B cell (primary cell): ENCODE data around the gene C5. TPM values are rescaled to one million over a fixed set of nuclear protein-coding genes. Genes with fewer than 3 reads are reported as not detected.

Experiments used
- ATAC-seq: fragments of 200-7000 bp; cut with Tn5 transposase; one replicate; pipeline ENCODE4 v1.10.0; 2021; ENCODE audit warnings: low read depth, mild to moderate bottlenecking, moderate number of reproducible peaks, moderate library complexity
- CTCF ChIA-PET: fragments of 350-600 bp; sonication (Branson Sonifier 250); formaldehyde crosslinking; loops from one replicate; lab custom pipeline; 2021; ENCODE audit warnings: antibody characterized with exemption, inconsistent platforms; lab: Charles Lee
- POLR2A ChIA-PET: fragments of 350-600 bp; sonication (Branson Sonifier 250); formaldehyde crosslinking; loops from one replicate; lab custom pipeline; 2021; ENCODE audit warnings: antibody characterized with exemption; lab: Charles Lee
- DNase-seq: peaks from one replicate; pipeline ENCODE4 v3.0.0; 2013
- H2AFZ ChIP-seq: 2 replicates; pipeline ENCODE4 v1.6.1; 2012; ENCODE audit warnings: mild to moderate bottlenecking, low read depth, low read length; ENCODE audit not compliant: insufficient read depth, poor library complexity, severe bottlenecking
- H3K27ac ChIP-seq, 2 donors: 1 replicate in 1 of 2; 2 replicates in 1 of 2; pipeline ENCODE4 v1.5.1; 2012 to 2013; ENCODE audit warnings: low read length in 2 of 2, mild to moderate bottlenecking in 2 of 2, moderate library complexity in 1 of 2
- H3K27me3 ChIP-seq, 4 experiments: fragments of 200-600 bp in 1 of 4; sonication (generic) in 1 of 4; replicated peaks in 1 of 4; 1 replicate in 2 of 4; 2 replicates in 2 of 4; pipeline versions ENCODE4 v1.6.1 to v1.7.0; 2013 to 2016; ENCODE audit warnings: low read length in 3 of 4, mild to moderate bottlenecking in 2 of 4, mixed read lengths in 1 of 4, moderate library complexity in 1 of 4; ENCODE audit not compliant: insufficient read depth in 4 of 4, control insufficient read depth in 3 of 4; ENCODE audit errors: control extremely low read depth in 1 of 4
- H3K36me3 ChIP-seq, 2 experiments: replicated peaks in 1 of 2; 1 replicate in 1 of 2; 2 replicates in 1 of 2; pipeline versions ENCODE4 v1.6.1 to v1.7.1; 2013; ENCODE audit warnings: low read length in 1 of 2; ENCODE audit not compliant: insufficient read depth in 2 of 2, control insufficient read depth in 1 of 2; ENCODE audit errors: control extremely low read depth in 1 of 2, extremely low read depth in 1 of 2
- H3K4me1 ChIP-seq, 2 donors: fragments of 200-600 bp in 1 of 2; sonication (generic) in 1 of 2; 1 replicate in 1 of 2; 2 replicates in 1 of 2; pipeline versions ENCODE4 v1.5.1 to v1.6.1; 2013 to 2017; ENCODE audit warnings: low read length in 2 of 2; ENCODE audit not compliant: control insufficient read depth in 2 of 2, insufficient read depth in 2 of 2
- H3K4me2 ChIP-seq: replicated peaks from 2 replicates; pipeline ENCODE3; 2012; ENCODE audit warnings: mild to moderate bottlenecking, low read depth, low read length; ENCODE audit not compliant: poor library complexity, severe bottlenecking
- H3K4me3 ChIP-seq, 5 experiments: fragments of 200-600 bp in 1 of 5; sonication (generic) in 1 of 5; 1 replicate in 3 of 5; 2 replicates in 2 of 5; pipeline versions ENCODE4 v1.5.1 to v1.7.0; 2011 to 2016; ENCODE audit warnings: low read length in 4 of 5, mild to moderate bottlenecking in 4 of 5, low read depth in 2 of 5, control low read depth in 1 of 5, moderate library complexity in 1 of 5; ENCODE audit not compliant: insufficient read depth in 1 of 5; ENCODE audit errors: control extremely low read depth in 1 of 5, extremely low read depth in 1 of 5
- H3K79me2 ChIP-seq: fragments of 200-600 bp; sonication (generic); one replicate; pipeline ENCODE4 v1.6.0; 2016; ENCODE audit warnings: low read length; ENCODE audit not compliant: control insufficient read depth, insufficient read depth
- H3K9ac ChIP-seq: fragments of 200-600 bp; sonication (generic); 2 replicates; pipeline ENCODE4 v1.6.1; 2017; ENCODE audit warnings: mild to moderate bottlenecking, low read length, moderate library complexity
- H3K9me3 ChIP-seq, 3 donors: one replicate each; pipeline versions ENCODE4 v1.6.1 to v1.7.1; 2013; ENCODE audit warnings: low read length in 2 of 3; ENCODE audit not compliant: control insufficient read depth in 2 of 3, insufficient read depth in 1 of 3; ENCODE audit errors: control extremely low read depth in 1 of 3
- H4K20me1 ChIP-seq: 2 replicates; pipeline ENCODE4 v1.6.0; 2012; ENCODE audit warnings: mild to moderate bottlenecking, low read length; ENCODE audit not compliant: insufficient read depth, control insufficient read depth, poor library complexity, severe bottlenecking
- H3K27ac Mint-ChIP-seq: one replicate; pipeline ENCODE4 v1.8.0; 2021; ENCODE audit warnings: mixed read lengths
- H3K27me3 Mint-ChIP-seq: one replicate; pipeline ENCODE4 v1.8.0; 2021; ENCODE audit warnings: mixed read lengths
- H3K4me1 Mint-ChIP-seq: one replicate; pipeline ENCODE4 v1.8.0; 2021; ENCODE audit warnings: mixed read lengths
- H3K4me3 Mint-ChIP-seq: one replicate; pipeline ENCODE4 v1.8.0; 2021; ENCODE audit warnings: mixed read lengths
- H3K9me3 Mint-ChIP-seq: one replicate; pipeline ENCODE4 v1.8.0; 2022; ENCODE audit warnings: mixed read lengths; ENCODE audit not compliant: insufficient read depth
- CTCF ChIP-seq: fragments of 200-600 bp; IDR thresholded peaks from one replicate; pipeline ENCODE4 v1.8.0; 2022; ENCODE audit warnings: antibody characterized with exemption, mild to moderate bottlenecking
- EZH2 ChIP-seq: IDR thresholded peaks from 2 replicates; pipeline ENCODE4 v1.6.1; 2012; ENCODE audit warnings: borderline replicate concordance, low read depth, mild to moderate bottlenecking, moderate library complexity, low read length; ENCODE audit not compliant: insufficient read depth, poor library complexity, severe bottlenecking
- WGBS: methylation state at CpG from one replicate; pipeline ENCODE4 v1.1.5; 2013; ENCODE audit warnings: missing lambda C conversion rate; ENCODE audit not compliant: insufficient coverage; 5-methylcytosine and 5-hydroxymethylcytosine counted together
- intact Hi-C: fragments of 100-400 bp; cut with micrococcal nuclease; formaldehyde crosslinking; loops from one replicate; pipeline ENCODE4 v1.10.0; 2022
- polyA plus RNA-seq: library from polyadenylated mRNA; depleted of rRNA; stranded (reverse); fragments of >200 nt; gene quantifications from 2 replicates; pipeline ENCODE4 v1.2.3, GENCODE V29; 2012
- total RNA-seq, 2 donors: library from RNA; stranded (reverse); fragments of 120-200 nt in 1 of 2; gene quantifications; 1 replicate in 1 of 2; 2 replicates in 1 of 2; pipeline versions ENCODE4 v1.2.3 to v1.2.4, GENCODE V29; 2013 to 2022

Gene C5
- total and polyA plus RNA-seq, 2 donors (not counting 1 experiment from before 2014, with no cell fraction given), result 2.7 to 10.4 TPM

GRCh38 chr9:121088576-121088975, 38.5 kb upstream of the C5 start:
- ChIA-PET CTCF (interaction anchor here (0.9 to 1.9 kb wide), 3 partner anchors 9 to 29 kb away, joined by 3 to 5 read pairs (median 5); no protein-coding TSS in a partner anchor), POLR2A (no interaction called here)
- DNase-seq (no peak), ATAC-seq (no peak)
- H3K4me3 ChIP-seq, result no peak overlapping the region
- H3K4me1 ChIP-seq, result peaks cover 6 to 12% of the 10 kb centered on the region in 2 donors
- H3K9ac ChIP-seq, result no peak overlapping the region
- H3K27me3 Mint-ChIP-seq, result no peaks in the 10 kb centered on the region
- H3K27me3 ChIP-seq, result no peaks in the 10 kb centered on the region
- H3K9me3 ChIP-seq, result no peaks in the 10 kb centered on the region
- intact Hi-C loops, result no loop called here
- peak overlapping the region; percentile 57 for H3K27ac Mint-ChIP-seq
- H3K79me2 ChIP-seq, result peaks cover 36% of the 10 kb centered on the region
- peaks cover 18% of the 10 kb centered on the region for H3K4me1 Mint-ChIP-seq
- H3K4me3 Mint-ChIP-seq, result no peak overlapping the region
- TF ChIP-seq EZH2, result no peak
- TF ChIP-seq CTCF, result no peak
- no peak overlapping the region for H2AFZ ChIP-seq
- no peak overlapping the region for H3K4me2 ChIP-seq
- peak overlapping the region in 1 of 2 donors; percentile 19 for H3K27ac ChIP-seq
- H3K36me3 ChIP-seq, result peaks cover 7 to 44% of the 10 kb centered on the region in 2 experiments
- no CpG with 5 or more reads among the region's 3 CpGs for WGBS
- peaks cover 19% of the 10 kb centered on the region for H4K20me1 ChIP-seq
- H3K9me3 Mint-ChIP-seq, result no peaks in the 10 kb centered on the region

GRCh38 chr9:121085661-121086060, 35.6 kb upstream of the C5 start:
- TF ChIP-seq EZH2 (no peak), CTCF (no peak)
- no CpG with 5 or more reads among the region's 1 CpG for WGBS
- peaks cover 6 to 53% of the 10 kb centered on the region in 2 experiments for H3K36me3 ChIP-seq
- H3K27me3 ChIP-seq, result no peaks in the 10 kb centered on the region
- peaks cover 46% of the 10 kb centered on the region for H3K79me2 ChIP-seq
- no peak overlapping the region for H3K4me3 ChIP-seq
- H4K20me1 ChIP-seq, result peaks cover 19% of the 10 kb centered on the region
- Mint-ChIP-seq H3K27ac (no peak overlapping the region), H3K4me1 (peaks cover 31% of the 10 kb centered on the region), H3K9me3 (no peaks in the 10 kb centered on the region), H3K27me3 (no peaks in the 10 kb centered on the region), H3K4me3 (no peak overlapping the region)
- intact Hi-C loops, result no loop called here
- no peaks in the 10 kb centered on the region for H3K9me3 ChIP-seq
- ChIA-PET POLR2A (no interaction called here), CTCF (interaction anchor here (1.2 kb wide), 1 partner anchor 26 kb away, joined by 5 read pairs; no protein-coding TSS in a partner anchor)
- H2AFZ ChIP-seq, result no peak overlapping the region
- H3K27ac ChIP-seq, result no peak overlapping the region
- DNase-seq, result no peak
- H3K4me2 ChIP-seq, result no peak overlapping the region
- no peak overlapping the region for H3K9ac ChIP-seq
- no peak for ATAC-seq
- peaks cover 12 to 18% of the 10 kb centered on the region in 2 donors for H3K4me1 ChIP-seq
